Measurements from ENCODE around the gene VPS8.

Gene VPS8

GRCh38 chr3:185056908-185057307 lies 244.9 kb downstream of the VPS8 start:
- Histone ChIP-seq H3K27me3 (ENCODE audit: insufficient read depth, poor library complexity, severe bottlenecking) (no peaks in the 10 kb centered on the region), H3K27ac (replicated peaks) (no peak overlapping the region), H3K4me3 (replicated peaks; ENCODE audit: insufficient read depth, low read length) (no peak overlapping the region)
- no peak for DNase-seq (ENCODE audit: low read depth in 1 of 2, low spot score in 1 of 2)
- no peak for TF ChIP-seq REST (IDR thresholded peaks at IDR 0.05; ENCODE audit: insufficient replicate concordance, low read depth)
- TF ChIP-seq SPI1 (IDR thresholded peaks at IDR 0.05; ENCODE audit: borderline replicate concordance, low read depth) = peak; percentile 85
- TF ChIP-seq POLR2AphosphoS5 (IDR thresholded peaks at IDR 0.05; ENCODE audit: low read depth) = no peak

GRCh38 chr3:185057829-185058228 lies 245.9 kb downstream of the VPS8 start:
- no peak for DNase-seq (ENCODE audit: low read depth in 1 of 2, low spot score in 1 of 2)
- no peak for TF ChIP-seq SPI1 (IDR thresholded peaks at IDR 0.05; ENCODE audit: borderline replicate concordance, low read depth)
- TF ChIP-seq POLR2AphosphoS5 (IDR thresholded peaks at IDR 0.05; ENCODE audit: low read depth) = no peak
- TF ChIP-seq REST (IDR thresholded peaks at IDR 0.05; ENCODE audit: insufficient replicate concordance, low read depth) = no peak
- TF ChIP-seq CTCF (IDR thresholded peaks at IDR 0.05; ENCODE audit: insufficient read depth, low read length) = no peak
- TF ChIP-seq GABPA (IDR thresholded peaks at IDR 0.05; ENCODE audit: low read depth) = no peak
- H3K27ac ChIP-seq (replicated peaks) = no peak overlapping the region
- no peak overlapping the region for H3K4me3 ChIP-seq (replicated peaks; ENCODE audit: insufficient read depth, low read length)
- H3K27me3 ChIP-seq (ENCODE audit: insufficient read depth, poor library complexity, severe bottlenecking) = no peaks in the 10 kb centered on the region

GRCh38 chr3:185058796-185059195 lies 246.8 kb downstream of the VPS8 start:
- no peak overlapping the region for H3K27ac ChIP-seq (replicated peaks)
- H3K27me3 ChIP-seq (ENCODE audit: insufficient read depth, poor library complexity, severe bottlenecking) = no peaks in the 10 kb centered on the region
- TF ChIP-seq CTCF (IDR thresholded peaks at IDR 0.05; ENCODE audit: insufficient read depth, low read length) (no peak), POLR2AphosphoS5 (IDR thresholded peaks at IDR 0.05; ENCODE audit: low read depth) (no peak), SPI1 (IDR thresholded peaks at IDR 0.05; ENCODE audit: borderline replicate concordance, low read depth) (no peak), GABPA (IDR thresholded peaks at IDR 0.05; ENCODE audit: low read depth) (no peak), REST (IDR thresholded peaks at IDR 0.05; ENCODE audit: insufficient replicate concordance, low read depth) (no peak)
- H3K4me3 ChIP-seq (replicated peaks; ENCODE audit: insufficient read depth, low read length) = no peak overlapping the region
- DNase-seq (ENCODE audit: low read depth in 1 of 2, low spot score in 1 of 2) = no peak
